Thyroid gland (tissue), 4 donors: ENCODE results near the gene BCAM.
"Not testable (repeated sequence)": the region's sequence is repeated elsewhere in the genome, so short reads cannot be mapped to it uniquely, and the experiment has no call there.

Experiments
- CTCF ChIP-seq, 6 experiments: fragments of 200-600 bp in 3 of 6; fragments of 450-650 bp in 3 of 6; sonication (generic) in 3 of 6; IDR thresholded peaks; one replicate each; pipeline ENCODE4 v1.5.1; 2016 to 2019; ENCODE audit warnings: antibody characterized with exemption in 6 of 6, mild to moderate bottlenecking in 2 of 6, inconsistent platforms in 1 of 6, moderate library complexity in 1 of 6
- POLR2A ChIP-seq, 2 donors: fragments of 450-650 bp; IDR thresholded peaks; one replicate each; pipeline ENCODE4 v1.6.1; 2017; ENCODE audit warnings: antibody characterized with exemption in 2 of 2, mild to moderate bottlenecking in 2 of 2, moderate library complexity in 1 of 2

DNA sequence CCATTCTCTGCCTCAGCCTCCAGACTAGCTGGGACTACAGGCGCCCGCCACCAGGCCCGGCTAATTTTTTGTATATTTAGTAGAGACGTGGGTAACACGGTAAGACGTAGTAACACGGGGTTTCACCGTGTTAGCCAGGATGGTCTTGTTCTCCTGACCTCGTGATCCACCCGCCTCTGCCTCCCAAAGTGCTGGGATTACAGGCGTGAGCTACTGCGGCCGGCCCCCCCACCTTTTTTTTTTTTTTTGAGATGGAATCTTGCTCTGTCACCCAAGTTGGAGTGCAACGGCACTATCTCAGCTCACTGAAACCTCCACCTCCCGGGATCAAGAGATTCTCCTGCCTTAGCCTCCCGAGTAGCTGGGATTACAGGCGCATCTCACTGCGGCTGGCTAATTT lies 36.8 kb upstream of the BCAM start:
- TF ChIP-seq CTCF, POLR2A (IDR thresholded peaks at IDR 0.05): not testable (repeated sequence)
